Measurements from ENCODE around the gene WDR5B.

DNA sequence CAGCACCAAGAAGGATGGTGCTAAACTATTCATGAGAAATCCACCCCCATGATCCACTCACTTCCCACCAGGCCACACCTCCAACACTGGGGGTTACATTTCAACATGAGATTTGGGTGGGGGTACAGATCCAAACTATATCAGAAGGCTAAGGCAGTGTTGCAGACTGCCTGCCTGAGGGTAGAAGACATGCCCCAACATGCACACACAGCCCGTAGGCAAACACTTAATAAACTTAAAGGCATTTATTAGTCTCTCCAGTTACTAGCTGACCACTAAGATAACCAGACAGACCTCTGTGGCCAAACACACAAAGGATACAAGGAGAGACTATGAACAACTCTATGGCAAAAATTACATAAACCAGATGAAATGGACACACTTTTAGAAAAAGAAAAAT lies 21.7 kb downstream of the WDR5B start:
- TF ChIP-seq EZH2phosphoT487 (IDR thresholded peaks at IDR 0.05; ENCODE audit: insufficient read depth, low read depth) (no peak), EZH2 (IDR thresholded peaks at IDR 0.05; ENCODE audit: insufficient read depth, poor library complexity, severe bottlenecking) (no peak)
